Right lung (tissue), 5 donors: ENCODE measurements around the gene GASK1A. TPM values are rescaled to one million over a fixed set of nuclear protein-coding genes. Genes with fewer than 3 reads are reported as not detected.

ENCODE experiments used
- DNase-seq, 2 donors: peaks; one replicate each; pipeline ENCODE4 v3.0.0-alpha.2; 2013
- polyA plus RNA-seq, 5 donors: library from polyadenylated mRNA; unstranded; fragments of 120-200 nt; gene quantifications; one replicate each; pipeline versions ENCODE4 v1.2.1 to v1.2.3, GENCODE V29; 2013; ENCODE audit warnings: inconsistent platforms in 1 of 5, low replicate concordance in 1 of 5; ENCODE audit not compliant: insufficient read length in 5 of 5, insufficient read depth in 1 of 5

The GASK1A gene
- polyA plus RNA-seq, 5 donors, result 2.9 to 5.2 (median 4.3) TPM

GRCh38 chr3:43013256-43013655 is 34.1 kb downstream of the GASK1A start:
- DNase-seq, result no peak

DNA sequence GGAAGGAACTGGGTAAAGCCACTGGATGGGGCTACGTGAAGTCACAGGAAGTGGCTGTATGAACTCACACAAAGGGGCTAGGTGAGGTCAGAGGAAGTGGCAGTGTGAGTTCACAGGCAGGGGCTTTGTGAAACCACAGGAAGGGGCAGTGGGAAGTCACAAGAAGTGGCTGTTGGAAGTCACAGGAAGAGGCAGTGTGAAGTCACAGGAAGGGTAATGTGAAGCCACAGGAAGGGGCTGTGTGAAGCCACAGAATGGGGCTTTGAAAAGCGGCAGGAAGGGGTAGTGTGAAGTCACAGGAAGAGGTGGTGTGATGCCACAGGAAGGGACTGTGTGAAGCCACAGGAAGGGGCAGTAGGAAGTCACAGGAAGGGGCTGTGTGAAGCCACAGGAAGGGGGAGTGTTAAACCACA is 34.6 kb downstream of the GASK1A start:
- no peak for DNase-seq

- no peak for DNase-seq
These were observed 35.1 kb downstream of the GASK1A start for GRCh38 chr3:43014241-43014640.

DNA sequence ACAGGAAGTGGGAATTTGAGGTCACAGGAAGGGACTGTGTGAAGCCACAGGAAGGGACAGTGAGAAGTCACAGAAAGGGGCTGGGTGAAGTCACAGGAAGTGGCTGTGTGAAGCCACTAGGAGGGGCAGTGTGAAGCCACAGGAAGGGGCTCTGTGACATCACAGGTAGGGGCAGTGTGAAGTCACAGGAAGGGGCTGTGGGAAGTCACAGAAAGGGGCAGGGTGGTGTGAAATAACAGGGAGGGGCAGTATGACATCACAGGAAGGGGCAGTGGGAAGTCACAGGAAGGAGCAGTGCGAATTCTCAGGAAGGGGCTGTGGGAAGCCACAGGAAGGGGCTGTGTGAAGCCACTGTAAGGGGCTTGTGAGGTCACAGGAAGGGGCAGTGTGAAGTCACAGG is 35.8 kb downstream of the GASK1A start:
- no peak for DNase-seq

DNA sequence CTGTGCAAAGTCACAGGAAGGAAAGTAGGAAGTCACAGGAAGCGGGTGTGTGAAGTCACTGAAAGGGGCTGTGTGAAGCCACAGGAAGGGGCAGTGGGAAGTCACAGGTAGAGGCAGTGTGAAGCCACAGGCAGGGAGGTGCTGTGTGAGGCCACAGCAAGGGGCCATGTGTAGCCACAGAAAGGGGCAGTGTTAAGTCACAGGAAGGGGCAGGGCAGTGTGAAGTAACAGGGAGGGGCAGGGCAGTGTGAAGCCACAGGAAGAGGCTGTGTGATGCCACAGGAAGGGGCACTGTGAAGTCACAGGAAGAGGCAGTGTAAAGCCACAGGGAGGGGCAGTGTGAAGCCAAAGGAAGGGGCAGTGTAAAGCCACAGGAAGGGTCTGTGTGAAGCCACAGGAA is 36.5 kb downstream of the GASK1A start:
- DNase-seq, result no peak

DNA sequence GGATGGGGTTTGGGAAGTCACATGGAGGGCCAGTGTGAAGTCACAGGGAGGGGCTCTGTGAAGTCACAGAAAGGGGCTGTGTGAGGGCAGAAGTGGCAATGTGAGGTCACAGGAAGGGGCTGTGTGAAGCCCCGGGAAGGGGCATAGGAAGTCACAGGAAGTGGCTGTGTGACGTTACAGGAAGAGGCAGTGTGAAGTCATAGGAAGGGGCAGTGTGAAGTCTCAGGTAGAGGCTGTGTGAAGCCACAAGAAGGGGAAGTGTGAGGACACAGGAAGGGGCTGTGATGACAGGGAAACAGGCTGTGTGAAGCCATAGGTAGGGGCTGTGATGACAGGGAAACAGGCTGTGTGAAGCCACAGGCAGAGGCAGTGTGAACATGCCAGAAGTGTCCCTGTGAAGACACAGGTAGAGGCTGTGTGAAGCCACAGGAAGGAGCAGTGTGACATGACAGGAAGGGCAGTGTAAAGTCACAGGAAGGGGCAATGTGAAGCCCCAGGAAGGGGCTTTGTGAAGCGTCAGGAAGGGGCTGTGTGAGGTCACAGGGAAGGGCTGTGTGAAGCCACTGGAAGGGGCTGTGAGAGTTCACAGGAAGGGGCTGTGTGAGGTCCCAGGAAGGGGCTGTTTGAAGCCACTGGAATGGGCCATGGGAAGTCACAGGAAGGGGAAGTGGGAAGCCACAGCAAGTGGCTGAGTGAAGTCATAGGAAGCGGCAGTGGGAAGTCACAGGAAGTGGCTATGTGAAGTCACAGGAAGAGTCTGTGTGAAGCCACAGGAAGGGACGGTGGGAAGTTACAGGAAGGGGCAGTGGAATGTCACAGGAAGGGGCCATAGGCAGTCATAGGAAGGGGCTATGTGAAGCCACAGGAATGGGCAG is 37.1 kb downstream of the GASK1A start:
- no peak for DNase-seq

DNA sequence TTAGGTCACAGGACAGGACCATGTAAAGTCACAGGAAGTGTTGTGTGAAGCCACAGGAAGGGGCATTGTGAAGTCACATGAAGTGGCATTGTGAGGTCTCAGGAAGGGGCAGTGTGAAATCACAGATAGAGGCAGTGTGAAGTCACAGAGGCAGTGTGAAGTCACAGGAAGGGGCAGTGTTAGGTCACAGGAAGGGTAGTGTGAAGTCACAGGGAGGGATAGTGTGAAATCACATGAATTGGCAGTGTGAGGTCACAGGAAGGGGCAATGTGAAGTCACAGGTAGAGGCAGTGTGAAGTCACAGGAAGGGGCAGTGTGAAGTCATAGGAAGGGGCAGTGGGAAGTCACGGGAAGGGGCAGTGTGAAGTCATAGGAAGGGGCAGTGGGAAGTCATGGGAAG is 37.9 kb downstream of the GASK1A start:
- DNase-seq, result no peak

GRCh38 chr3:43017593-43018195 is 38.6 kb downstream of the GASK1A start:
- DNase-seq, result no peak

GRCh38 chr3:43018246-43018645 is 39.1 kb downstream of the GASK1A start:
- DNase-seq, result no peak

GRCh38 chr3:43019006-43019809 is 40.1 kb downstream of the GASK1A start:
- no peak for DNase-seq

GRCh38 chr3:43019826-43020225 is 40.7 kb downstream of the GASK1A start:
- no peak for DNase-seq

GRCh38 chr3:43021186-43021585 is 42.1 kb downstream of the GASK1A start:
- DNase-seq, result no peak

GRCh38 chr3:43022121-43022520 is 43.0 kb downstream of the GASK1A start:
- no peak for DNase-seq

DNA sequence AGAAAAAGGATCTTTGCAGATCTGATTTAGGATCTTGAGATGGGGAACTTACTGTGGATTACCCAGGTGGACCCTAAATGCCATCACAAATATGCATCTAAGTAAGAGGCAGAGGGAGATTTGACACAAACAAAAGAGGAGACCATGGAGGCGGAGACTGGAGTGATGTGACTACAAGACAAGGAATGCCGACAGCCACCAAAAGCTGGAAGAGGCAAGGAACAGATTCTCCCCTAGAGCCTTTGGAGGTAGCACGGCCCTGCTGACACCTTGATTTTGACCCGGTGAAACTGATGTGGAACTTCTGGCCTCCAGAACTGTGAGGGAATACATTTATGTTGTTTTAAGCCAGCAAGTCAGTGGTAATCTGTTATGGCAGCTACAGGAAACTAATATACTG is 44.0 kb downstream of the GASK1A start:
- DNase-seq, result no peak

GRCh38 chr3:43023746-43024145 is 44.6 kb downstream of the GASK1A start:
- no peak for DNase-seq

- DNase-seq, result no peak
These were observed 45.2 kb downstream of the GASK1A start for GRCh38 chr3:43024181-43024885.

GRCh38 chr3:43025423-43025822 is 46.3 kb downstream of the GASK1A start:
- DNase-seq, result no peak

DNA sequence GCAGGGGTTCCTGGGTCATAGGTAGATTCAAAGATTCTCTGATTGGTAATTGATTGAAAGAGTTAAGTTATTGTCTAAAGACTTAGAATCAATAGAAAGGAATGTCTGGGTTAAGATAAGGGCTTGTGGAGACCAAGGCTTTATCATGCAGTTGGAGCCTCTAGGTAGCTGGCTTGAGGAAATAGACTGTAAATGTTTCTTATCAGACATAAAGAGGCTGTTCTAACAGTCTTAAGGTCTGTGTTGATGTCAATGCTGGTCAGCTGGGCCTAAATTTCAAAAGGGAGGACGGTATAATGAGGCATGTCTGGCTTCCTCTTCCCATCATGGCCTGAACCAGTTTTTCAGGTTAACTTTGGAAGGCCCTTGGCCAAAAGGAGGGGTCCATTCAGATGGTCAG is 48.9 kb downstream of the GASK1A start:
- no peak for DNase-seq

GRCh38 chr3:43028678-43029490 is 49.8 kb downstream of the GASK1A start:
- no peak for DNase-seq

DNA sequence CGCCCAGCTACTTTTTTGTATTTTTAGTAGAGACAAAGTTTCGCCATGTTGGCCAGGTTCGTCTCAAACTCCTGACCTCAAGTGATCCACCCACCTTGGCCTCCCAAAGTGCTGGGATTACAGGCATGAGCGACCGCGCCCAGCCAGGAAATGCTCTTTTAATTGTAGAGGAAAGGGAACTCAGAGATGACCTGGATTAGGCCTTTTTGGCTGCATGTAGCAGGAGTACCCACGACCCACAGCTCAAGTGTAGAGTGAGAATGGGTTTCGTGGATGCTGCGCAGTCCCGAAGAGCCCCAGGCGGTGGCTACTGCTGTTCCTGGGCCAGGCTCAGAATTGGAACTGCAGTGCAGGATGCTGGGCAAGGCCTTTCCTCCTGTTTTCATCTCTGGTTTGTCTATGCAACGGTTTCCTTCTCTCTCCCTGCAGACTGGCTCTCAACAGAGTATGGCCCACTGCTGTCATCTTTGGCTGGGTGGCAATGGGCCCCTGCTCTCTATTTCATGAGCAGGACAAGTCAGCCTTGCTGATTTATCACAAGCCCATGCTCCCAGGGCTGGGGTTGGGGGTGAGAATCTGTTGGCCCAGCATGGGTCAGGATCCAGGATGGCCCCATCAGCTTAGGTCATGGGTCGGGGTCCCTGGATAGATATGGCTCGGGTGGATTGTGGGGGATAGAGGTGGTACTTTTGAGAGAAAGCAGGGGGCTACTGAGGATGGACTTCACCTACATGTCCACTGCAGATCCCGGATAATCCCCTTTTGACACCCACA is 51.2 kb downstream of the GASK1A start:
- DNase-seq, result no peak
